GM12878 (cell line): Measurements from ENCODE around the gene DSE. TPM values are rescaled to one million over a fixed set of nuclear protein-coding genes. Genes with fewer than 3 reads are reported as not detected.

ENCODE experiments used
- ATAC-seq: fragments of 200-7000 bp; cut with Tn5 transposase; 3 replicates; pipeline ENCODE4 v1.9.1; 2020; ENCODE audit warnings: mild to moderate bottlenecking, moderate library complexity
- BruUV-seq: library from RNA; stranded (reverse); fragments of 400-500 nt; replicated peaks from 2 replicates; lab custom pipeline; 2021; lab: Mats Ljungman, UMichigan
- CTCF ChIA-PET: fragments of 300-600 bp; sonication (Branson Sonifier 250); formaldehyde crosslinking; extraction: SDS; loops from one replicate; lab custom pipeline; 2021; ENCODE audit warnings: inconsistent platforms; lab: Yijun Ruan, JAX
- POLR2A ChIA-PET: fragments of 350-600 bp; formaldehyde crosslinking; extraction: SDS; loops from one replicate; lab custom pipeline; 2021; ENCODE audit warnings: inconsistent platforms; lab: Charles Lee
- RAD21 ChIA-PET: fragments of 300-600 bp; sonication (Branson Sonifier 250); formaldehyde crosslinking; loops from one replicate; lab custom pipeline; 2023; ENCODE audit warnings: antibody characterized with exemption; ENCODE audit not compliant: unreplicated experiment; lab: Charles Lee
- SMC1A ChIA-PET: fragments of 300-600 bp; sonication (Branson Sonifier 250); formaldehyde crosslinking; loops from one replicate; lab custom pipeline; 2023; ENCODE audit not compliant: unreplicated experiment, uncharacterized antibody; lab: Charles Lee
- DNase-seq: peaks from one replicate; pipeline ENCODE4 v3.0.0-alpha.2; 2011; ENCODE audit warnings: low read depth, low spot score
- FAIRE-seq: peaks from 3 replicates; lab custom pipeline; 2011; peaks lifted over from hg19 to GRCh38; lab: Jason Lieb, UNC
- H2AFZ ChIP-seq: 2 replicates; pipeline ENCODE4 v1.6.0; 2011; ENCODE audit warnings: low read depth, low read length, control low read depth; ENCODE audit not compliant: control insufficient read depth
- H3K27ac ChIP-seq: 2 replicates; pipeline ENCODE4 v1.5.1; 2011; ENCODE audit warnings: control low read depth; ENCODE audit not compliant: control insufficient read depth, insufficient read depth
- H3K27me3 ChIP-seq, 2 experiments: replicated peaks in 1 of 2; 2 replicates each; pipeline versions ENCODE4 v1.6.0 to v1.6.1; 2011; ENCODE audit warnings: low read length in 1 of 2; ENCODE audit not compliant: control insufficient read depth in 2 of 2, insufficient read depth in 2 of 2
- H3K36me3 ChIP-seq, 2 experiments: 2 replicates each; pipeline ENCODE4 v1.5.1; 2011; ENCODE audit warnings: low read length in 1 of 2; ENCODE audit not compliant: control insufficient read depth in 2 of 2, insufficient read depth in 2 of 2
- H3K4me1 ChIP-seq: 2 replicates; pipeline ENCODE4 v1.6.1; 2011; ENCODE audit warnings: mild to moderate bottlenecking, low read length, moderate library complexity, mixed read lengths; ENCODE audit not compliant: control insufficient read depth, insufficient read depth
- H3K4me2 ChIP-seq: 2 replicates; pipeline ENCODE4 v1.6.0; 2011; ENCODE audit warnings: control low read depth; ENCODE audit not compliant: control insufficient read depth, insufficient read depth
- H3K4me3 ChIP-seq: fragments of 200-600 bp; sonication (generic); 2 replicates; pipeline ENCODE4 v1.5.1; 2016
- H3K79me2 ChIP-seq: 2 replicates; pipeline ENCODE4 v1.6.0; 2011; ENCODE audit warnings: low read length; ENCODE audit not compliant: control insufficient read depth, insufficient read depth
- H3K9ac ChIP-seq: 2 replicates; pipeline ENCODE4 v1.8.0; 2011; ENCODE audit warnings: low read length, control low read depth, mixed read lengths; ENCODE audit not compliant: control insufficient read depth, insufficient read depth
- H3K9me3 ChIP-seq: replicated peaks from 3 replicates; pipeline ENCODE4 v1.5.1; 2011; ENCODE audit warnings: mild to moderate bottlenecking, low read length; ENCODE audit not compliant: control insufficient read depth, insufficient read depth
- H4K20me1 ChIP-seq: 2 replicates; pipeline ENCODE4 v1.6.0; 2011; ENCODE audit not compliant: control insufficient read depth, insufficient read depth
- CBFB ChIP-seq: IDR thresholded peaks from 2 replicates; pipeline ENCODE4 v1.6.1; 2016; ENCODE audit warnings: antibody characterized with exemption, low read depth
- CBX5 ChIP-seq: sonication (generic); IDR thresholded peaks from 2 replicates; pipeline ENCODE4 v1.6.1; 2016; ENCODE audit warnings: low read depth, moderate library complexity, mild to moderate bottlenecking, inconsistent platforms
- E2F4 ChIP-seq: IDR thresholded peaks from 2 replicates; pipeline ENCODE4 v1.6.1; 2012; ENCODE audit warnings: low read depth, low read length, improper control_type of control experiment
- KLF5 ChIP-seq: fragments of 450-650 bp; IDR thresholded peaks from 2 replicates; pipeline ENCODE4 v1.6.1; 2014; ENCODE audit warnings: mild to moderate bottlenecking; ENCODE audit not compliant: partially characterized antibody
- MLLT1 ChIP-seq: fragments of 450-650 bp; IDR thresholded peaks from 2 replicates; pipeline ENCODE4 v1.6.1; 2016; ENCODE audit warnings: mild to moderate bottlenecking
- MXI1 ChIP-seq: fragments of 150-350 bp; IDR thresholded peaks from 2 replicates; pipeline ENCODE4 v1.6.1; 2011; ENCODE audit warnings: low read depth, mild to moderate bottlenecking, inconsistent platforms, low read length, improper control_type of control experiment
- MYC ChIP-seq: IDR thresholded peaks from 2 replicates; pipeline ENCODE4 v1.6.1; 2011; ENCODE audit warnings: mild to moderate bottlenecking, low read length, moderate library complexity, inconsistent platforms; ENCODE audit not compliant: insufficient read depth, insufficient replicate concordance, insufficient read length, severe bottlenecking
- SMAD5 ChIP-seq: IDR thresholded peaks from 2 replicates; pipeline ENCODE4 v1.6.1; 2016; ENCODE audit warnings: antibody characterized with exemption, low read depth
- SMARCA5 ChIP-seq: fragments of 450-650 bp; IDR thresholded peaks from 2 replicates; pipeline ENCODE4 v1.6.1; 2017; ENCODE audit warnings: mild to moderate bottlenecking
- SMC3 ChIP-seq: IDR thresholded peaks from 2 replicates; pipeline ENCODE4 v1.6.1; 2011; ENCODE audit warnings: low read length, improper control_type of control experiment, borderline replicate concordance
- SREBF1 ChIP-seq: IDR thresholded peaks from 2 replicates; pipeline ENCODE4 v1.6.1; 2012; ENCODE audit warnings: mild to moderate bottlenecking, low read length
- STAT1 ChIP-seq: fragments of 450-650 bp; conservative IDR thresholded peaks from 2 replicates; pipeline ENCODE4 v1.6.1; 2014; ENCODE audit warnings: antibody characterized with exemption, mild to moderate bottlenecking
- YY1 ChIP-seq: IDR thresholded peaks from 2 replicates; pipeline ENCODE4 v1.6.1; 2011; ENCODE audit warnings: low read depth, mild to moderate bottlenecking, low read length
- in situ Hi-C: fragments of 300-500 bp; cut with MboI; formaldehyde crosslinking; loops from 9 replicates; pipeline ENCODE4 v1.14.3; 2018; ENCODE audit warnings: mixed read lengths
- intact Hi-C: fragments of 100-400 bp; cut with micrococcal nuclease; formaldehyde crosslinking; loops from one replicate; pipeline ENCODE4 v1.14.2; 2022; ENCODE audit not compliant: unreplicated experiment
- polyA plus RNA-seq, 11 experiments: library from polyadenylated mRNA; depleted of rRNA in 4 of 11; unstranded in 6 of 11; stranded (reverse) in 5 of 11; fragments of >200 nt; fragmentation: Nextera tagmentation in 4 of 11; fragmentation: Illumina TruSeq in 1 of 11; extraction: Ambion mirVana in 4 of 11; extraction: Trizol in 1 of 11; gene quantifications; 1 replicate in 1 of 11; 2 replicates in 10 of 11; pipeline versions ENCODE4 v1.2.1 to v1.2.3, GENCODE V29; 2011 to 2016; ENCODE audit warnings: inconsistent platforms in 2 of 11, missing spikeins in 2 of 11, low read depth in 1 of 11
- total RNA-seq, 4 experiments: library from RNA; depleted of rRNA in 3 of 4; stranded (reverse); fragments of >200 nt in 3 of 4; fragmentation: Illumina TruSeq in 1 of 4; extraction: Trizol in 1 of 4; gene quantifications; 2 replicates each; pipeline versions ENCODE4 v1.2.1 to v1.2.3, GENCODE V29; 2013 to 2021
- TF ChIP-seq, protein P1 (sequence below): IDR thresholded peaks from 2 replicates; pipeline ENCODE4 v1.6.1; 2012; ENCODE audit warnings: improper control_type of control experiment, low read depth, low read length; ENCODE audit not compliant: insufficient replicate concordance
- TF ChIP-seq, protein P2 (sequence below): fragments of 450-650 bp; formaldehyde crosslinking; IDR thresholded peaks from 2 replicates; pipeline ENCODE4 v1.4.0; 2022; ENCODE audit warnings: mild to moderate bottlenecking, moderate library complexity

Gene DSE
- total and polyA plus RNA-seq, 10 of the 15 experiments (the other 5 are each of a cell fraction or from before 2014, with no cell fraction given): 12.6 to 76.4 (median 43.0) TPM

GRCh38 chr6:116437656-116438055, 66.9 kb downstream of the DSE start:
- in situ Hi-C loops: no loop called here
- no peaks in the 10 kb centered on the region for H4K20me1 ChIP-seq
- no peaks in the 10 kb centered on the region for H3K9me3 ChIP-seq
- SMC1A ChIA-PET: interaction anchor here (0.9 to 1.4 kb wide), 6 partner anchors 9 to 77 kb away, joined by 3 read pairs; no protein-coding TSS in a partner anchor
- RAD21 ChIA-PET: no interaction called here
- POLR2A ChIA-PET: no interaction called here
- peaks cover 0 to 1% of the 10 kb centered on the region in 2 experiments; a peak in 2 of 4 replicates for H3K36me3 ChIP-seq
- no peak overlapping the region for H3K27ac ChIP-seq
- no peaks in the 10 kb centered on the region for H3K27me3 ChIP-seq
- no peak overlapping the region for H3K4me3 ChIP-seq
- H3K79me2 ChIP-seq: no peaks in the 10 kb centered on the region
- FAIRE-seq: no peak
- no peak overlapping the region for H3K4me2 ChIP-seq
- intact Hi-C loops: no loop called here
- ATAC-seq: no peak
- H3K4me1 ChIP-seq: no peaks in the 10 kb centered on the region
- no peak for DNase-seq
- no TSS peak for BruUV-seq
- no peak overlapping the region for H2AFZ ChIP-seq
- CTCF ChIA-PET: interaction anchor here (0.6 kb wide), 1 partner anchor 16 kb away, joined by 3 read pairs; no protein-coding TSS in a partner anchor
- no peak overlapping the region for H3K9ac ChIP-seq
- no peak for TF ChIP-seq SMC3
- no peak for TF ChIP-seq SMARCA5
- TF ChIP-seq MLLT1: no peak
- no peak for TF ChIP-seq SREBF1
- TF ChIP-seq SMAD5: no peak
- TF ChIP-seq CBFB: no peak
- TF ChIP-seq STAT1: no peak
- no peak for TF ChIP-seq KLF5
- TF ChIP-seq, protein P1, sequence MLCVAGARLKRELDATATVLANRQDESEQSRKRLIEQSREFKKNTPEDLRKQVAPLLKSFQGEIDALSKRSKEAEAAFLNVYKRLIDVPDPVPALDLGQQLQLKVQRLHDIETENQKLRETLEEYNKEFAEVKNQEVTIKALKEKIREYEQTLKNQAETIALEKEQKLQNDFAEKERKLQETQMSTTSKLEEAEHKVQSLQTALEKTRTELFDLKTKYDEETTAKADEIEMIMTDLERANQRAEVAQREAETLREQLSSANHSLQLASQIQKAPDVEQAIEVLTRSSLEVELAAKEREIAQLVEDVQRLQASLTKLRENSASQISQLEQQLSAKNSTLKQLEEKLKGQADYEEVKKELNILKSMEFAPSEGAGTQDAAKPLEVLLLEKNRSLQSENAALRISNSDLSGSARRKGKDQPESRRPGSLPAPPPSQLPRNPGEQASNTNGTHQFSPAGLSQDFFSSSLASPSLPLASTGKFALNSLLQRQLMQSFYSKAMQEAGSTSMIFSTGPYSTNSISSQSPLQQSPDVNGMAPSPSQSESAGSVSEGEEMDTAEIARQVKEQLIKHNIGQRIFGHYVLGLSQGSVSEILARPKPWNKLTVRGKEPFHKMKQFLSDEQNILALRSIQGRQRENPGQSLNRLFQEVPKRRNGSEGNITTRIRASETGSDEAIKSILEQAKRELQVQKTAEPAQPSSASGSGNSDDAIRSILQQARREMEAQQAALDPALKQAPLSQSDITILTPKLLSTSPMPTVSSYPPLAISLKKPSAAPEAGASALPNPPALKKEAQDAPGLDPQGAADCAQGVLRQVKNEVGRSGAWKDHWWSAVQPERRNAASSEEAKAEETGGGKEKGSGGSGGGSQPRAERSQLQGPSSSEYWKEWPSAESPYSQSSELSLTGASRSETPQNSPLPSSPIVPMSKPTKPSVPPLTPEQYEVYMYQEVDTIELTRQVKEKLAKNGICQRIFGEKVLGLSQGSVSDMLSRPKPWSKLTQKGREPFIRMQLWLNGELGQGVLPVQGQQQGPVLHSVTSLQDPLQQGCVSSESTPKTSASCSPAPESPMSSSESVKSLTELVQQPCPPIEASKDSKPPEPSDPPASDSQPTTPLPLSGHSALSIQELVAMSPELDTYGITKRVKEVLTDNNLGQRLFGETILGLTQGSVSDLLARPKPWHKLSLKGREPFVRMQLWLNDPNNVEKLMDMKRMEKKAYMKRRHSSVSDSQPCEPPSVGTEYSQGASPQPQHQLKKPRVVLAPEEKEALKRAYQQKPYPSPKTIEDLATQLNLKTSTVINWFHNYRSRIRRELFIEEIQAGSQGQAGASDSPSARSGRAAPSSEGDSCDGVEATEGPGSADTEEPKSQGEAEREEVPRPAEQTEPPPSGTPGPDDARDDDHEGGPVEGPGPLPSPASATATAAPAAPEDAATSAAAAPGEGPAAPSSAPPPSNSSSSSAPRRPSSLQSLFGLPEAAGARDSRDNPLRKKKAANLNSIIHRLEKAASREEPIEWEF: no peak
- TF ChIP-seq, protein P2, sequence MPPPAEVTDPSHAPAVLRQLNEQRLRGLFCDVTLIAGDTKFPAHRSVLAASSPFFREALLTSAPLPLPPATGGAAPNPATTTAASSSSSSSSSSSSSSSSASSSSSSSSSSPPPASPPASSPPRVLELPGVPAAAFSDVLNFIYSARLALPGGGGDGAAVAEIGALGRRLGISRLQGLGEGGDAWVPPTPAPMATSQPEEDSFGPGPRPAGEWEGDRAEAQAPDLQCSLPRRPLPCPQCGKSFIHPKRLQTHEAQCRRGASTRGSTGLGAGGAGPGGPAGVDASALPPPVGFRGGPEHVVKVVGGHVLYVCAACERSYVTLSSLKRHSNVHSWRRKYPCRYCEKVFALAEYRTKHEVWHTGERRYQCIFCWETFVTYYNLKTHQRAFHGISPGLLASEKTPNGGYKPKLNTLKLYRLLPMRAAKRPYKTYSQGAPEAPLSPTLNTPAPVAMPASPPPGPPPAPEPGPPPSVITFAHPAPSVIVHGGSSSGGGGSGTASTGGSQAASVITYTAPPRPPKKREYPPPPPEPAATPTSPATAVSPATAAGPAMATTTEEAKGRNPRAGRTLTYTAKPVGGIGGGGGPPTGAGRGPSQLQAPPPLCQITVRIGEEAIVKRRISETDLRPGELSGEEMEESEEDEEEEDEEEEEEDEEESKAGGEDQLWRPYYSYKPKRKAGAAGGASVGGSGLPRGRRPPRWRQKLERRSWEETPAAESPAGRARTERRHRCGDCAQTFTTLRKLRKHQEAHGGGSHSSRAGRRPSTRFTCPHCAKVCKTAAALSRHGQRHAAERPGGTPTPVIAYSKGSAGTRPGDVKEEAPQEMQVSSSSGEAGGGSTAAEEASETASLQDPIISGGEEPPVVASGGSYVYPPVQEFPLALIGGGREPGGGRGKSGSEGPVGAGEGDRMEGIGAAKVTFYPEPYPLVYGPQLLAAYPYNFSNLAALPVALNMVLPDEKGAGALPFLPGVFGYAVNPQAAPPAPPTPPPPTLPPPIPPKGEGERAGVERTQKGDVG (CRISPR knock-in tag): no peak
- no peak for TF ChIP-seq YY1
- no peak for TF ChIP-seq MXI1
- TF ChIP-seq MYC: no peak
- TF ChIP-seq E2F4: no peak
- TF ChIP-seq CBX5: no peak
